Rectal smooth muscle tissue (tissue), 1 donor: ENCODE measurements around the gene BRD8.
A peak's percentile ranks its signal among the peaks of the same experiment; 100 is the strongest.
"Not testable (repeated sequence)": the region's sequence is repeated elsewhere in the genome, so short reads cannot be mapped to it uniquely, and the experiment has no call there.

Experiments used
- H3K27ac ChIP-seq: one replicate; pipeline ENCODE4 v1.7.0; 2013; ENCODE audit warnings: low read depth, low read length, inconsistent platforms
- H3K27me3 ChIP-seq: one replicate; pipeline ENCODE4 v1.7.0; 2013; ENCODE audit warnings: low read length; ENCODE audit not compliant: control insufficient read depth, insufficient read depth
- H3K36me3 ChIP-seq: one replicate; pipeline ENCODE4 v1.7.0; 2013; ENCODE audit warnings: low read length; ENCODE audit not compliant: control insufficient read depth, insufficient read depth
- H3K4me1 ChIP-seq: one replicate; pipeline ENCODE4 v1.7.0; 2013; ENCODE audit warnings: low read length; ENCODE audit not compliant: control insufficient read depth, insufficient read depth
- H3K4me3 ChIP-seq: one replicate; pipeline ENCODE4 v1.7.0; 2013; ENCODE audit warnings: low read length
- H3K9ac ChIP-seq: one replicate; pipeline ENCODE4 v1.7.0; 2013; ENCODE audit warnings: low read length

The BRD8 gene

DNA sequence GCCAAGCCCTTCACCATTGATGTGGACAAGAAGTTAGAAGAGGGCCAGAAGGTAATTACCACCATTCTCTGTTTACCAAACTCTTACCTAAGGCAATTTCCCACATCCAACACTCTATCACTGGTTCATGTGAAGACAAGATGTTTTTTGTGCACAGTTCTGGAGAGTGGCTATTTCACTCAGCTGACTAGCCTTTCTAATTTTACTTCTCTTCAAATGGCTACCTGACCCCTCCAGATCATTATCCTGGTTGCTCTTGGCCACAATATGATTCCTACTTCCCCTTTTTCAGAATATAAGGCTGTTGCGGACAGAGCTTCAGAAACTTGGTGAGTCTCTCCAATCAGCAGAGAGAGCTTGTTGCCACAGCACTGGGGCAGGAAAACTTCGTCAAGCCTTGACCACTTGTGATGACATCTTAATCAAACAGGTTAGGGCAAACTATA lies 7.6 kb upstream of the BRD8 start:
- H3K36me3 ChIP-seq, result peaks cover 15% of the 10 kb centered on the region

DNA sequence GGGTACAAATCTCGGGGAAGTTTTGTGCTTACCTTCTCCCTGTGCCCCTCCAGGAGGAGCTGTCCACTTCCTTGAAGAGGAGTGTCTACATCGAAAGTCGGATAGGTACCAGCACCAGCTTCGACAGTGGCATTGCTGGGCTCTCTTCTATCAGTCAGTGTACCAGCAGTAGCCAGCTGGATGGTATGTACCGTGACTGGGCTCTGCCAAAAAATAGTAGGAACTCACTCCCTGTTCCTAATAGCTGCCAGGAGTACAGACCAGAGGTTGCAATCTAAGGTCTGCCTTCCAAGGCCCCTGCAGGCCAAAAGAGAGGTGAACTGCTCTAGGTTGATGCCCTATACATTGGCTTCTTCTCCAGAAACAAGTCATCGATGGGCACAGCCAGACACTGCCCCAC lies 4.4 kb upstream of the BRD8 start:
- Histone ChIP-seq H3K4me1 (peaks cover 6% of the 10 kb centered on the region), H3K36me3 (no peaks in the 10 kb centered on the region), H3K27ac (no peak overlapping the region), H3K27me3 (no peaks in the 10 kb centered on the region), H3K4me3 (no peak overlapping the region), H3K9ac (no peak overlapping the region)

More for the DNA sequence above, 7.6 kb upstream of the BRD8 start:
- Histone ChIP-seq H3K27me3 (no peaks in the 10 kb centered on the region), H3K27ac (no peak overlapping the region), H3K9ac (no peak overlapping the region), H3K4me3 (no peak overlapping the region), H3K4me1 (no peaks in the 10 kb centered on the region)

DNA sequence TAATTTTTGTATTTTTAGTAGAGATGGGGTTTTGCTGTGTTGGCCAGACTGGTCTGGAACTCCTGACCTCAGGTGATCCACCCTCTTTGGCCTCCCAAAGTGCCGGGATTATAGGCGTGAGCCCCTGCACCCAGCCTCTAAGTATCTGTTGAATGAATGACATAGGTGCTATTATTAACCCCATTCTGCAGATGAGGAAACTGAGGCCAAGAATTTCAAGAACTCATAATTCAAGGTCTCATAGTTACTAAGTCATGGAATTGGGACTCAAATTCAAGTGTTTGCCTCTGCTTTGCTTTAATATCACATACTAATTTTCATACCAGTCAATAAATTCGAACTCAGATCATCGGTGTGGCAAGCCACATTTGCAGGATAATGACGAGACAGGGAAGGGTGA lies 2.4 kb upstream of the BRD8 start:
- Histone ChIP-seq H3K4me3 (no peak overlapping the region), H3K36me3 (no peaks in the 10 kb centered on the region), H3K27me3 (no peaks in the 10 kb centered on the region), H3K4me1 (peaks cover 6% of the 10 kb centered on the region), H3K9ac (no peak overlapping the region), H3K27ac (no peak overlapping the region)

DNA sequence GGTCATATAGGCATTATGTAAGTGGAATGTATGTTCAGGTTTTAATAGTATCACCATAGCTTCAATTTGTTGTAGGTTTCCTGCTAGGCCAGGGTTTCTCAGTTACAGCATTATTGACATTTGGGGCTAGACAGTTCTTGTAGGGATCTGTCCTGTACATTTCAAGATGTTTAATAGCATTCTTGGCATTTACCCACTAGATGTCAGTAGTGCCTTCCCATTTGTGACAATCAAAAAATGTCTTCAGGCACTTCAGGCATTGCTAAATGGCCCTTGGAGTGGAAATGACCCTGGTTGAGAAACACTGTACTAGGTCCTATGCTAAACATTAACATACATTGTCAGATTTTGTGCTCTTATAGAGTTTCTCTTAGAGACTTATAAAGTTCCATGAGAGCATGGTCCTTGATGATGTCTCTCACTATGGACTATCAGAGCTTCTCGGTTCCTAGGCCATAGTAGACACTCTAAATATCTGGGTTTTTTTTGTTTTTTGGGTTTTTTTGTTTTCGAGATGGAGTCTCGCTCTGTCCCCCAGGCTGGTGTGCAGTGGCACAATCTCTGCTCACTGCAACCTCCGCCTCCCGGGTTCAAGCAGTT lies 1.9 kb upstream of the BRD8 start:
- no peaks in the 10 kb centered on the region for H3K36me3 ChIP-seq
- peaks cover 6% of the 10 kb centered on the region for H3K4me1 ChIP-seq
- H3K9ac ChIP-seq, result no peak overlapping the region
- no peak overlapping the region for H3K4me3 ChIP-seq
- H3K27me3 ChIP-seq, result no peaks in the 10 kb centered on the region
- H3K27ac ChIP-seq, result no peak overlapping the region

DNA sequence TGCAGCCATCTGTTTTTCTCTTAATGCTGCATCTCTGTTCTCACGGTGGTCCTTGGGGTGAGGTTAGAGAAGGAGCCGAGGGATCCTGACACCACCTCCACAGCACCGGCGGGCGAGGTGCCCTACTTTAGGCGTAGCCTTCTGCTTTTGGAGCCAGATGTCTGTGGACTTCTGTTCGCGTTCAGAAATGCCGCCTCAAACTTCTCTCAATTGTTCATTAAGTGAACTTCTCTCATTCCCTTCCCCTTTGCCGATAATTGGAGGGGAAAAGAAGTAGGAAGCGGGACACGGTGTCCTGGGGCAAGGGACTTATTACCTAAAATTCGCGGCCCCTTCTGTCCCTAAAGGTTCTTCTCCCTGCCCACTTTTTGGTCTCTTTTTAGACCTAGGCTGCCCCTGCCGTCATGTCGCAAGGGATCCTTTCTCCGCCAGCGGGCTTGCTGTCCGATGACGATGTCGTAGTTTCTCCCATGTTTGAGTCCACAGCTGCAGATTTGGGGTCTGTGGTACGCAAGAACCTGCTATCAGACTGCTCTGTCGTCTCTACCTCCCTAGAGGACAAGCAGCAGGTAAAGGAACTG lies 937 bp upstream of the BRD8 start:
- Histone ChIP-seq H3K9ac (no peak overlapping the region), H3K4me1 (peaks cover 6% of the 10 kb centered on the region), H3K4me3 (peak overlapping the region; percentile 54), H3K36me3 (peaks cover 3% of the 10 kb centered on the region), H3K27me3 (no peaks in the 10 kb centered on the region), H3K27ac (no peak overlapping the region)

DNA sequence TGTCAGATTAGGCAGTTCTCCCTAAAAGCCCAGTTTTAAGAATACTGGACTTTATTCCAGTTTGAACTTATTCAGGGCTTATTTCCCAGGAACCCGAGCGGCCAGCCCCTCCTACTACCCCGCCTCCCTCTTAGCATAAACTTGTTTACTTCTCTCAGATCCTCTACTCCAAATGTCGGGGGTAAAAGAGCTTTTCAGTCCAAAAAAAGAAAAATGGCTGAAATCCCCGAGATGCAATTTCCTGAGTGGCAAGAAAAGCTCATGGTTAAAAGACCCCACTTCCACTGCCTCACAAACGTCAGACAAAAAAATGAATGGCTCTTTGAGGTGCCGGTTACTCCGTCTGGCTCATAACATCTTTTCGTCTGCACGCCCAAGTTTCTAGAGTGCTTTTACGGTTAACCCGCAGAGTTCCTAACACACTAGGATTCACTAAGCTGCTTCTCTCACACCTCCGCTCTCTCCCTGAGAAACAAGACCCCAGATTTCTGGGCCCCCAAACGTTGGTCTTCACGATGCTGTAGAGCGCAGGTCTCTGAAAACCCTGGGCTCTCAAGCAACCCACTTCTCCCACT lies 402 bp downstream of the BRD8 start:
- peak overlapping the region; percentile 97 for H3K4me3 ChIP-seq
- peak overlapping the region; percentile 71 for H3K9ac ChIP-seq
- peaks cover 6% of the 10 kb centered on the region for H3K4me1 ChIP-seq

DNA sequence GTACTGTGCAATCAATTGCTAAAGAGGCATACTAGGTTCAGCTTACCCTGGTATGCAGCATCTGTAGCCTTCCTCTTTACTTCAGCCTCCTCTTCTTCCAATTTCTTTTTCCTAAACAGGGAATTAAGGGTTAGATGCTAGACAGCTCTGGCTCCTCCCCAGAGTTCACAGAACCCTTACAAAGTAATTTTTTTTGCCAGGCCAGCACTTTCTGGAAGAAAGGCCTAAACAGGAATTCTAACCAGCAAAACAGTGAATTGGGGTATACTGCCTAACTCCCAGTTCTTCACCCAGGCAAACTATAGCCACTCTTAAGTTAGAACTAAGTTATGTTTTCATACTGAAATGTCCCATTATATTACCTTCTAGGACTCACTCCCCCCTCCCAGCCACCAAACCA lies 8.1 kb downstream of the BRD8 start:
- Histone ChIP-seq H3K36me3 (peaks cover 41% of the 10 kb centered on the region), H3K27ac (no peak overlapping the region), H3K27me3 (no peaks in the 10 kb centered on the region), H3K4me1 (no peaks in the 10 kb centered on the region), H3K4me3 (no peak overlapping the region), H3K9ac (no peak overlapping the region)

More for the DNA sequence above, 402 bp downstream of the BRD8 start:
- Histone ChIP-seq H3K36me3 (peaks cover 3% of the 10 kb centered on the region), H3K27me3 (no peaks in the 10 kb centered on the region), H3K27ac (peak overlapping the region; percentile 89)

DNA sequence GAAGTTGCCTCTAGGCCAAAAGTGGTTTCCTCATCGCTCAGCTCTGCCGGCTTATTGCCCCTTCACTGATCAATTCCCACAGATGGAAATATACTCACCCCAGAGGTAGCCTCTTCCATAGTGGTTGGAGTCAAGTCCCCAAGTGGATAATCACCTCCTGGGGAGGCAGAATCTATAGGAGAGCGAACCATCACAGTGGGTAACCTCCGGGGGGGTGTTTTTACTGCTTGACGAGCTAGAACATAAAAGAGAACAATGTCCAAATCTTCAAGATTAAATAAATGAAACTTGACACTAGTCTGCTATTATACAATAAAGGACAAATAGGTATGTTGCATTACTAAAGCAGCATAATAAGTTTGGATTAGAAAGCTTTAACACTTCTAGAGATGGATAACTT lies 9.3 kb downstream of the BRD8 start:
- Histone ChIP-seq H3K27ac (no peak overlapping the region), H3K36me3 (peaks cover 48% of the 10 kb centered on the region), H3K4me1 (no peaks in the 10 kb centered on the region), H3K9ac (no peak overlapping the region), H3K4me3 (no peak overlapping the region), H3K27me3 (no peaks in the 10 kb centered on the region)

DNA sequence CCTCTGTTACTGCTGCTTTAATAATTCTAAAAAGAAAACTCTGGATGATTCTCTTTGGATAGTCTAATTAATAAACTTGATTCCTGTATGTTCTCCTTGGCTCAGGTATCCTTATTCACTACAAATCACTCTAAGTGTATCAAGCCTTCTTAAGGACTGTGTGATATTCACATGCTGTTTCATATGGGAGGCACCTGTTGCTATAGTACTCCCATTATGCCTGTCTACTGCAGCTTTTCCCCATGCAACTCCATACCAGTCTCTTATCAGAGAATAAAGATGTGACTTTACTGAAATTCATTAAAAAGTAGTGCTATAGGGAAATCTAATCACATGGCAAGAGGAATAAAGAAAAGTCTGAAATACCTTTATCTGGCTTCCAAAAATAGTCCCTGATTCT lies 14.7 kb downstream of the BRD8 start:
- Histone ChIP-seq H3K27ac (no peak overlapping the region), H3K36me3 (peaks cover 68% of the 10 kb centered on the region), H3K9ac (no peak overlapping the region), H3K4me1 (no peaks in the 10 kb centered on the region), H3K27me3 (no peaks in the 10 kb centered on the region), H3K4me3 (no peak overlapping the region)

DNA sequence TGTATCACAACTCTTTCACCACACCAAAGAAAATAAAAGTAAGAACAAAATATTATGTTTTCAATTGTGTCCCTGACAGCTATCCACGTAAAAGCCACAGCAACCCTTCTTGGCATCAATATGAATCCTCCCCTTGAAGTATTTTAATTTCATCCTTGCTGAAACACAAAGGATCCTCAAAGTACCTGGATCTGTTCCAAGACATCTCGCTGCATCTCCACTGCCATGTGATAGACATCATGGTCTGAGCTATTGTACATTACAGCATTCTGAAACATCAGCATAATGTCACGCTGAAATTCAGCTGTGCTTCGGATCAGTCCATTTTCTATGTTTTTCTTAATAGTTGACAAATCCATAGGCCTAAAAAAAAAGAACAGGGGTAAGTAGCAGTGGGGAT lies 17.7 kb downstream of the BRD8 start:
- Histone ChIP-seq H3K36me3 (peaks cover 66% of the 10 kb centered on the region), H3K27ac (no peak overlapping the region), H3K4me3 (no peak overlapping the region), H3K27me3 (no peaks in the 10 kb centered on the region), H3K9ac (no peak overlapping the region), H3K4me1 (no peaks in the 10 kb centered on the region)

DNA sequence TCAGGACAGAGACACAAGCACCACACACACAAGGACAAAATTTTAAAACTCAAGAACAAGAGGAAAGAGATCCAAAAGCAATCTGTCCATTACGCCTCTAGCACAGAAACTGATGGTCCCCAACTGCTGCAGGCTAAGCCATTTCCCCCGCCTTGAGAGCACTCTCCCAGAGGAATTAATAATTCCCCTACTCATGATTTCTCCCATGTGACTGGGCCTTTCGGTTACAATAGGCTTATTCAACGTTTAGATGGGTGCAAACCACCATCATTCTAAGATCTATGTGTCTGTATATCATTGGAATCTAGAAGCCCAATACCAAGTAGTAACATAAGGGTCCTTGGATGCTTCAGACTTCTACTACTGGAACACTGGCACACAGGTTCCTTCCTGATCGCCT lies 18.8 kb downstream of the BRD8 start:
- Histone ChIP-seq H3K4me3 (no peak overlapping the region), H3K27me3 (no peaks in the 10 kb centered on the region), H3K36me3 (peaks cover 56% of the 10 kb centered on the region), H3K27ac (no peak overlapping the region), H3K4me1 (no peaks in the 10 kb centered on the region), H3K9ac (no peak overlapping the region)

DNA sequence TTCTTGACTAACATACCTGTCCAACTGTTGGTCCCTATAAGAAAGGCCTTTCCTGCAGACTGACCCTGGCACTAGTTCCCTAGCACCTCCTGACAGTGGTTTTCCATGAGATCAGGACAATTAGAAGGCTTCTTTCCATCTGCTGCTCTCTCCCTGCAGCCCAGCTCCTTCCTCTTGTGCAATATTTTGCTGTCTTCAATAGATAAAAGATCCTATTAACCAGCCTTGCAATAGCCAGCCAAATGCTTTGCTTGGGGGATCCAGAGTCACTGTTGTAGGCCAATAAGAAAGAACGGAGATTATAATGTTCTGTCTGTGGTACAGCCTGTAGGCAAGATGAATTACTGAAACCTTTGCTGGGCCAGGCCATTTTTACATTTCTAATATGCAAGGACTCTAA lies 20.8 kb downstream of the BRD8 start:
- Histone ChIP-seq H3K36me3 (peaks cover 39% of the 10 kb centered on the region), H3K27ac (no peak overlapping the region)

DNA sequence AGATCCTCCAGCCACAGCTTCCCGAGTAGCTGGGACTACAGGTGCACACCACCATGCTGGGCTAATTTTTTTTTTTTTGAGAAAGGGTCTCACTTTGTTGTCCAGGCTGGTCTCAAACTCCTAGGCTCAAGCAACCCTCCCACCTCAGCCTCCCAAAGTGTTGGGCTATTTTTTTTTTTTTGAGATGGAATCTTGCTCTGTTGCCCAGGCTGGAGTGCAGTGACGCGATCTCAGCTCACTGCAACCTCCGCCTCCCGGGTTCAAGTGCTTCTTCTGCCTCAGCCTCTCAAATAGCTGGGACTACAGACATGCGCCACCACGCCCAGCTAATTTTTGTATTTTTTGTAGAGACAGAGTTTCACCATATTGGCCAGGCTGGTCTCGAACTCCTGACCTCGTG lies 22.5 kb downstream of the BRD8 start:
- H3K36me3 ChIP-seq, result peaks cover 30% of the 10 kb centered on the region
- not testable (repeated sequence) for H3K4me3 ChIP-seq

More for the DNA sequence above, 20.8 kb downstream of the BRD8 start:
- no peak overlapping the region for H3K9ac ChIP-seq
- no peak overlapping the region for H3K4me3 ChIP-seq
- H3K27me3 ChIP-seq, result no peaks in the 10 kb centered on the region
- no peaks in the 10 kb centered on the region for H3K4me1 ChIP-seq

More for the DNA sequence above, 22.5 kb downstream of the BRD8 start:
- not testable (repeated sequence) for H3K27me3 ChIP-seq, H3K27ac ChIP-seq, H3K9ac ChIP-seq, H3K4me1 ChIP-seq
